ENCODE data around the gene LEMD3.
A peak's percentile ranks its signal among the peaks of the same experiment; 100 is the strongest.

LEMD3 gene

GRCh38 chr12:65204886-65205525 lies 35.6 kb downstream of the LEMD3 start:
- no peak for DNase-seq (ENCODE audit: low read depth in 1 of 2, low spot score in 1 of 2)

DNA sequence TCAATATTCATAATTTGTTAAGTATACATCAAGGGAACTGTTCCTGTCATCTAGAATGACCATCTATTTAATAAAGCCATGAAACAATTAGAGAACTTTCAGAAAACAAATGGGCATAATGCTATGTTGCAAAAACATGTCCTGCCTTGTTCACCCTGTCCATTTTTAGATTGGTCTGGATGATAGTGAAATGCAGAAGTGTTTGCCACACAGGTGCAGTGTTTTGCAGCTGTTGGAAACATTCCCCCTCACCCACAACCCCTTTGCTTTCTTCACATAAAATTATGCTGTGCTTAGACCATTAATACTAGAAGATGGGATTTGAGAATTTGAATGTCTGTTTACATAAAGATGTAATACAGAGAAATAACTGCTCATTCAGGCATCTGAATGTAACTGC lies 36.5 kb downstream of the LEMD3 start:
- no peak for DNase-seq (ENCODE audit: low read depth in 1 of 2, low spot score in 1 of 2)

GRCh38 chr12:65208125-65208524 lies 38.7 kb downstream of the LEMD3 start:
- DNase-seq (ENCODE audit: low read depth in 1 of 2, low spot score in 1 of 2), result no peak

DNA sequence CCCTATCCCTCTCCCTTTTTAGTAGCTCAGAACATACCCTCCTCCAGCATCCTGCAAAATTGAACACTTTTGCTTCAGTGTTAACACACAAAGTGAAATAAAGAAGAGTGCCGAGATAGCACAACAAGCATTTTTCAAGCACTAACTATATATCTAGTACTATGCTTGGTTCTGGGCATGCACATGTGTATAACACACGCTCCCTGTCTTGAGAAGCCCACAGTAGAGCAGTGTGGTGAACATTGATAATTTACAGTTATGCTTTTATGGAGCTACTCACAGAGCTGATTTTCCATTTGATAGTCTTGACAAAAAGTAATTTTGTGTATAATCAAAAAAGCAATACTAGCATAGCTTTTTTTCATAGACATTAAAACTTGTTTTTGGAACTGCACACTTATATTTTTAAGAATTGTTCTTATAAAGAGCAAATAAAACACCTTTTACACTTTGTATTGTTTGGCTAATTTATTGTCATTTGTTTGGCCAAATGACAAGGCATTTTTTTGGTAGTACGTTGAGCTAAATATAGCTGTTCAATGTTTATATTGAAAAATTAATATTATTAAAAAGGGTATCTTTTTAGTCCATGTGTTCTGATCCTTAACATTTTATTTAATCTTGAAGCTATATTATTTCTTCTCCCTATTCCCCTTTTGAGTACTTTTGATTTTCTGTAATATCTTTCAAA lies 39.7 kb downstream of the LEMD3 start:
- no peak for DNase-seq (ENCODE audit: low read depth in 1 of 2, low spot score in 1 of 2)

DNA sequence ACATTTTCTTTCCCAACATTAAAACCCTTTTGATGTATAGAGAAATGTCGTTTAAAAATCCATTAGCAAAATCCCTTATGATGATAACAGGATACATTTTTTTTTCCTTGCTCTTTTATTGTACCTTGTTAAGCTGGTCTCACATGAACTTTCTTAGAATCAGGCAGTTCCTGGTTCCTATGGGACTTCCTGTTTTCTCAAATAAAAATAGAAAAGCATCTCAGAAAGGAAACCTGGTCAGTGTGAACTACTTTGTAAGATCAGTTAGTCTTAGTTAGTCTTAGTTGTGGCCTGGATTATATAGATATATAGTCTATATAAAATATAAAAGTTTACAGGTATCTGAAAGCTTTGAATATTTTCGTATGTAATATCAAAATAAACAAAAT lies 40.3 kb downstream of the LEMD3 start:
- no peak for DNase-seq (ENCODE audit: low read depth in 1 of 2, low spot score in 1 of 2)

- DNase-seq (ENCODE audit: low read depth in 1 of 2, low spot score in 1 of 2), result no peak
Observed at GRCh38 chr12:65217086-65217485, 47.7 kb downstream of the LEMD3 start.

- DNase-seq (ENCODE audit: low read depth in 1 of 2, low spot score in 1 of 2), result no peak
Observed at GRCh38 chr12:65220761-65221160, 51.4 kb downstream of the LEMD3 start.

- DNase-seq (ENCODE audit: low read depth in 1 of 2, low spot score in 1 of 2), result no peak
Observed at GRCh38 chr12:65229441-65229840, 60.1 kb downstream of the LEMD3 start.

- DNase-seq (ENCODE audit: low read depth in 1 of 2, low spot score in 1 of 2), result no peak
Observed at GRCh38 chr12:65232476-65233077, 63.2 kb downstream of the LEMD3 start.

GRCh38 chr12:65237153-65237552 lies 67.8 kb downstream of the LEMD3 start:
- DNase-seq (ENCODE audit: low read depth in 1 of 2, low spot score in 1 of 2), result no peak

- no peak for DNase-seq (ENCODE audit: low read depth in 1 of 2, low spot score in 1 of 2)
Observed at GRCh38 chr12:65238609-65239008, 69.2 kb downstream of the LEMD3 start.

DNA sequence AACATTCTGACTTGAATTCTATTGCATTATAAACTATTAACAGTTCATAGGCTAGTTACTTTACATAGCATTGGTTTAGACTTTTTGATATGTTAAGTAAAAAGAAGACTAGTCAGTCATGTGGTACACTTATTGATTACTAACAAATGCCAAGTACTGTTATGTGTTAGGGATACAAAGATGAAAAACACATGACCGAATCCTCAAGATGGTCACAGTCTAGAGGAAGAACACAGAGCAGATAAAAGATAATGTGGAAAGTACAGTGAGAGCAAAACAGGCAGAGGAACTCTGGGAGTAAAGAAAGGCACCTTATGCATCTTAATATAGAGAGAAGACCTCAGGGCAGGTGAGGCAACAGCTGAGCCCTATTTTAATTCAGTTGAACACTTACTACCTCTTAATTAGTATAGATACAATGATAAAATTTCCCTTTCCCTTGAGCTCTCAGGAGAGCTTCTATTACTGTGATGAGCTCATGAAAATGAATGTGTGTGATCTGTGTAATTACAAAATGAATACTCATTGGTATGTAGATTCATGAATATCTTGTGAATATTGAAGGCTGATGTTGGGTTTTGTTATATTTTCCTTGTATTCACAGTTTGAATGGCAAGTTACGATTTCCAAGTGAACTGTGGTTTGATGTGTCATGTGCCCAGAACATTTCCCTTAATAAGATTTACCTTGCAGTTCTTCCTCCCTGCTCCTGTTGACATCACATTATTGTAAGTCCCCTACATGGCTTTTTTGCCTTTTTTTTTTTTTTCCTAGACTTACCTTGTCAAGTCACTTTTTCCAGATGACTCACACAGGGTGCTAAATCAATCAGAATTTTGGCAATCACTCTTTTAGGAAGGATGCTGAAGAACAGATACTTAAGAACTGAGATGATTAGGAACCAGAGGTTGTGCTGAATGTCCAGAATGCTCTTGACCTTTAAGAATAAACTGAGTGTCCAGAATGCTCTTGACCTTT lies 79.6 kb downstream of the LEMD3 start:
- peak in 1 of 2 donors; percentile 51 for DNase-seq (ENCODE audit: low read depth in 1 of 2, low spot score in 1 of 2)

GRCh38 chr12:65252515-65252914 lies 83.1 kb downstream of the LEMD3 start:
- DNase-seq (ENCODE audit: low read depth in 1 of 2, low spot score in 1 of 2), result no peak

- DNase-seq (ENCODE audit: low read depth in 1 of 2, low spot score in 1 of 2), result no peak
Observed at GRCh38 chr12:65257986-65258385, 88.6 kb downstream of the LEMD3 start.

- no peak for DNase-seq (ENCODE audit: low read depth in 1 of 2, low spot score in 1 of 2)
Observed at GRCh38 chr12:65259501-65259900, 90.1 kb downstream of the LEMD3 start.

DNA sequence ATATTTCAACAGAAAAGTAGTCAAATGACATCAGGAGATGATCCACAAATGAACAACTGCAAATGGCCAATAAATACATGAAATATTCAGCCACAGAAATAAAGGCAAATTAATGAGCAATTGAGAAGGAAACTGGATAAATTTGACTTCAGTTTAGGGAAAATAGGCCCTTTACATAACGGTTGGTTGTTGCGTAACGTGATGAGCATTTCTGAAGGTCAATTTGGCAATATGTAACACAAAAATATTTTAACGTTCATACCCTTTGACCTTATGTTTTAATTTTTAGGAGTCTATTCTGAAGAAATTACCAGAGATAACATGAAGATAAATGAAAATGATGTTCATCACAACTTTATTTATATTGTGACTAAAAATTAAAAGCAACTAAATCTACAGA lies 94.4 kb downstream of the LEMD3 start:
- DNase-seq (ENCODE audit: low read depth in 1 of 2, low spot score in 1 of 2), result no peak

DNA sequence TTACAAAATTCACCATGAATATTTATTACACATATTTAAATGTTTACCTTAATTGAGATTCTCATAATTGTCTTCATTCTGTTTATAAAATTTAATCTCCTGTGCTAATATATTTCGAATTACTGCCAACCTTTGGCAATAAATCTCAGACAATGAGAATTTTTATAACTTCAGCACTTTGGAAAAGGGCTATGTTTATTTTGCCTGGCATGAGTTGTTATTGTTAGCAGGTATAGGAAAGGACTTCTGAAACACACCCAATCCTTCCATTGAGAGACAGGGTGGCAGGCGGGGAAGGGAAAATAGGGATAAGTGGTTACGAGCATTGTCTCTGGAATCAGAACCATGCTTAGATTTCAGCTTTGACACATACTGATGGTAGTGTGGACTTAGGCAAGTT lies 97.0 kb downstream of the LEMD3 start:
- no peak for DNase-seq (ENCODE audit: low read depth in 1 of 2, low spot score in 1 of 2)

GRCh38 chr12:65269603-65270002 lies 100.2 kb downstream of the LEMD3 start:
- DNase-seq (ENCODE audit: low read depth in 1 of 2, low spot score in 1 of 2), result no peak

- no peak for DNase-seq (ENCODE audit: low read depth in 1 of 2, low spot score in 1 of 2)
Observed at GRCh38 chr12:65274602-65275272, 105.4 kb downstream of the LEMD3 start.

GRCh38 chr12:65275627-65276026 lies 106.2 kb downstream of the LEMD3 start:
- no peak for DNase-seq (ENCODE audit: low read depth in 1 of 2, low spot score in 1 of 2)
